Activated CD8-positive, alpha-beta T cell treated with anti-CD3 and anti-CD28 coated beads for 36 hours (primary cell): ENCODE data around the gene NKD1. TPM values are rescaled to one million over a fixed set of nuclear protein-coding genes. Genes with fewer than 3 reads are reported as not detected.

ENCODE experiments used
- ATAC-seq: fragments of 200-7000 bp; cut with Tn5 transposase; one replicate; pipeline ENCODE4 v1.10.0; 2021; ENCODE audit warnings: mild to moderate bottlenecking, moderate library complexity
- CTCF ChIA-PET: fragments of 350-600 bp; sonication (Branson Sonifier 250); formaldehyde crosslinking; loops from one replicate; lab custom pipeline; 2021; ENCODE audit warnings: antibody characterized with exemption; lab: Charles Lee
- POLR2A ChIA-PET: fragments of 350-600 bp; sonication (Branson Sonifier 250); formaldehyde crosslinking; loops from one replicate; lab custom pipeline; 2021; ENCODE audit warnings: antibody characterized with exemption; lab: Charles Lee
- DNase-seq: peaks from one replicate; pipeline ENCODE4 v3.0.0-alpha.2; 2020
- H3K27ac Mint-ChIP-seq: one replicate; pipeline ENCODE4 v1.8.0; 2021; ENCODE audit warnings: mild to moderate bottlenecking, mixed read lengths
- H3K27me3 Mint-ChIP-seq: one replicate; pipeline ENCODE4 v1.8.0; 2021; ENCODE audit warnings: mixed read lengths
- H3K36me3 Mint-ChIP-seq: one replicate; pipeline ENCODE4 v1.8.0; 2021; ENCODE audit warnings: low read depth, mixed read lengths
- H3K4me1 Mint-ChIP-seq: one replicate; pipeline ENCODE4 v1.8.0; 2021; ENCODE audit warnings: low read depth, mixed read lengths
- H3K4me3 Mint-ChIP-seq: one replicate; pipeline ENCODE4 v1.8.0; 2021; ENCODE audit warnings: mild to moderate bottlenecking, moderate library complexity, mixed read lengths
- H3K9me3 Mint-ChIP-seq: one replicate; pipeline ENCODE4 v1.8.0; 2021; ENCODE audit warnings: mixed read lengths
- intact Hi-C: fragments of 100-400 bp; cut with micrococcal nuclease; formaldehyde crosslinking; loops from one replicate; pipeline ENCODE4 v1.10.0; 2022
- total RNA-seq, 2 experiments: library from RNA; stranded (reverse); gene quantifications; one replicate each; pipeline ENCODE4 v1.2.3, GENCODE V29; 2021
- TF ChIP-seq, protein P1 (sequence below): fragments of 200-600 bp; IDR thresholded peaks from one replicate; pipeline ENCODE4 v1.8.0; 2022; ENCODE audit warnings: antibody characterized with exemption, mild to moderate bottlenecking

NKD1 gene
- total RNA-seq, 2 experiments from 2014 or later: 1.9 to 3.6 TPM

DNA sequence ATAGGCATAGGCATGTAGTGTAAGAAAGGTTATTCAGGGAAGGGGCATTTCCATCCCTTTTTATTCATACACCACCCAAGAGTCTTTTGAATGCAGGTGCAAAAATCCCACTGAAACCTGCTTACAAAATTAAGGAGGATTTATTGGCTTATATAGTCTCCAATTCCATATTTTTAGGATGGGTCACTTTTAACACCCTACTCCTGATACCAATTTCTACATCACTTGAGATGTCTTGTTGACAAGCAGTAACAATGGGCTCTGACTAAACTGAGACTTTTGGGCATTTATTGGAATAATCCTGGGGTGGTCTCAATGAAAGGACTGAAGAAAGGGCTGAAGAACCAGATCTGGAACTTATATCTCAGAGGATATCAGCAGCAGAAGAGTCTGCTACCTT lies 18.9 kb upstream of the NKD1 start:
- no peak overlapping the region for H3K4me3 Mint-ChIP-seq
- TF ChIP-seq, protein P1, sequence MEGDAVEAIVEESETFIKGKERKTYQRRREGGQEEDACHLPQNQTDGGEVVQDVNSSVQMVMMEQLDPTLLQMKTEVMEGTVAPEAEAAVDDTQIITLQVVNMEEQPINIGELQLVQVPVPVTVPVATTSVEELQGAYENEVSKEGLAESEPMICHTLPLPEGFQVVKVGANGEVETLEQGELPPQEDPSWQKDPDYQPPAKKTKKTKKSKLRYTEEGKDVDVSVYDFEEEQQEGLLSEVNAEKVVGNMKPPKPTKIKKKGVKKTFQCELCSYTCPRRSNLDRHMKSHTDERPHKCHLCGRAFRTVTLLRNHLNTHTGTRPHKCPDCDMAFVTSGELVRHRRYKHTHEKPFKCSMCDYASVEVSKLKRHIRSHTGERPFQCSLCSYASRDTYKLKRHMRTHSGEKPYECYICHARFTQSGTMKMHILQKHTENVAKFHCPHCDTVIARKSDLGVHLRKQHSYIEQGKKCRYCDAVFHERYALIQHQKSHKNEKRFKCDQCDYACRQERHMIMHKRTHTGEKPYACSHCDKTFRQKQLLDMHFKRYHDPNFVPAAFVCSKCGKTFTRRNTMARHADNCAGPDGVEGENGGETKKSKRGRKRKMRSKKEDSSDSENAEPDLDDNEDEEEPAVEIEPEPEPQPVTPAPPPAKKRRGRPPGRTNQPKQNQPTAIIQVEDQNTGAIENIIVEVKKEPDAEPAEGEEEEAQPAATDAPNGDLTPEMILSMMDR: no peak
- ATAC-seq (no peak), DNase-seq (no peak)
- no peaks in the 10 kb centered on the region for H3K27me3 Mint-ChIP-seq
- intact Hi-C loops: no loop called here
- H3K4me1 Mint-ChIP-seq: no peaks in the 10 kb centered on the region
- CTCF ChIA-PET: no interaction called here
- POLR2A ChIA-PET: no interaction called here
- peaks cover 12% of the 10 kb centered on the region for H3K9me3 Mint-ChIP-seq
- no peaks in the 10 kb centered on the region for H3K36me3 Mint-ChIP-seq
- no peak overlapping the region for H3K27ac Mint-ChIP-seq

DNA sequence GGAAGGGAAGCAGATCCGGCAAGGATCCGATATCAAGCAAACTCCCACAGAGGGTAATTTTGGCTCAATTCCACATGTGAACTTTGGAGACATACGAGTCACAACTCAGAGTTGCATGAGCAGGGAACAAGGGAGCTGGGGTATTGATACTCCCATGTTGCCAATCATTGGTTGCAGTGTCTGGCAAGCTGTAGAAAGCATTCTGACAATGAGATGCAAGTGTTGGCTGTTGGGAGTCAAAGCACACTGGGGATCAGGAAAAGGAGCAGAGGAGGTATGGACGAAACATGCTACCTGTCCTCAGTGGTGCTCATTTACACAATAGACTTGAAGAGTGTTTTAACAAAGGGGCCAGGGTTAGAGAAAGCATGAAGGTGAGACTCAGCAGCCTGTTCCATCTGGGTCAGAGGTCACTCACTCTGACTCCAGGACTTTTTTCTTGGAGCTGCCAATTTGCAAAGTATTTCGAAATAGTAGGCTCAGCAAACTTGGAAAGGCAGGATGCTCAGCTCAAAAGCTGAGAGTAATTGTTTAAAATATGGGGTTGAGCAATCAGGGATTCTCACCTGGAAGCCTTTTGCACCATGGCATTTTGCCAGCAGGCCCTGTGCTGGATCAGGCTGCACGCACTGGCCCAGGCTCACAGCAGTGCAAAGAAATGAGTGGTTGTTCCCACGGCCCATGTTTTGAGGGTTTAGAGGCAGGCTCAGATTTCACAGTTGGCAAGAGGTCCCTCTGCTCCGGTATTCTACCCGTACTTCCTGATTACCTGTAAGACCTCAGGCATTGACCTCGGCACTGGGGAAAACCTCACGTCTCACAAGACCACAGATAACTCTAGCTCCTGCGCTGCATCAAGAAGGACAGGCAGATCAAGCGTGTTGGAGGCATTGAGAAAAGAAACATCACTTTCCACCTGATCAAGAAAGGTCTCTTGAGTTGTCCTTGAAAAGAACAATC lies 17.6 kb upstream of the NKD1 start:
- H3K9me3 Mint-ChIP-seq: peaks cover 12% of the 10 kb centered on the region
- no peaks in the 10 kb centered on the region for H3K4me1 Mint-ChIP-seq
- intact Hi-C loops: no loop called here
- ChIA-PET CTCF (no interaction called here), POLR2A (no interaction called here)
- H3K4me3 Mint-ChIP-seq: no peak overlapping the region
- no peaks in the 10 kb centered on the region for H3K27me3 Mint-ChIP-seq
- H3K36me3 Mint-ChIP-seq: no peaks in the 10 kb centered on the region
- DNase-seq (no peak), ATAC-seq (no peak)
- TF ChIP-seq, protein P1: no peak
- no peak overlapping the region for H3K27ac Mint-ChIP-seq

DNA sequence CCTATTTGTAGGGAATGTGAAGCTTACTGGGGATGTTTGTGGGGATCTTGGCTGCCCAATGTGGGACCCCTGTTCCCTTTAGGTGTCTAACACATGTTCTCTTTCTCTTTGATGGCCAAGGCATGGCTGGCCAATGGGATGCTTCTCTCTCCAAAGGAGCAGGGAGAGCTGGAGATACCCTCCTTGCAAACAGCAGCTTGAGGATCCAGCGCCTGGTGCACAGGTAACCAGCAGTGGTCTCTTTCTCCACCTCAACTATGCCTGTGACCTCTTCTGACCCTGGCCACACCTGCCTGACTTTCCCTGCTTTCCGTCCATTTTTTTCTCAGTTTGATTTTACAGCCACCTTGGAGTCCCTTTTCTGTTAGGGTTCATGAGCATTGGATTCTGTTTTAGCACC lies 16.8 kb upstream of the NKD1 start:
- peaks cover 12% of the 10 kb centered on the region for H3K9me3 Mint-ChIP-seq
- DNase-seq (no peak), ATAC-seq (no peak)
- POLR2A ChIA-PET: no interaction called here
- TF ChIP-seq, protein P1: no peak
- H3K36me3 Mint-ChIP-seq: no peaks in the 10 kb centered on the region
- H3K27ac Mint-ChIP-seq: no peak overlapping the region
- H3K4me1 Mint-ChIP-seq: no peaks in the 10 kb centered on the region
- H3K4me3 Mint-ChIP-seq: no peak overlapping the region
- CTCF ChIA-PET: interaction anchor here (1.1 kb wide), 1 partner anchor 275 kb away, joined by 3 read pairs; no protein-coding TSS in a partner anchor
- H3K27me3 Mint-ChIP-seq: no peaks in the 10 kb centered on the region
- intact Hi-C loops: no loop called here

GRCh38 chr16:50531901-50532300 lies 16.3 kb upstream of the NKD1 start:
- no peaks in the 10 kb centered on the region for H3K36me3 Mint-ChIP-seq
- H3K27me3 Mint-ChIP-seq: no peaks in the 10 kb centered on the region
- H3K4me1 Mint-ChIP-seq: no peaks in the 10 kb centered on the region
- ATAC-seq (no peak), DNase-seq (no peak)
- ChIA-PET POLR2A (no interaction called here), CTCF (interaction anchor here (1.1 kb wide), 1 partner anchor 275 kb away, joined by 3 read pairs; no protein-coding TSS in a partner anchor)
- H3K4me3 Mint-ChIP-seq: no peak overlapping the region
- TF ChIP-seq, protein P1: no peak
- peaks cover 12% of the 10 kb centered on the region for H3K9me3 Mint-ChIP-seq
- intact Hi-C loops: no loop called here
- H3K27ac Mint-ChIP-seq: no peak overlapping the region

- TF ChIP-seq, protein P1: no peak
- H3K4me3 Mint-ChIP-seq: no peak overlapping the region
- ATAC-seq (no peak), DNase-seq (no peak)
- H3K27ac Mint-ChIP-seq: no peak overlapping the region
- no peaks in the 10 kb centered on the region for H3K36me3 Mint-ChIP-seq
- ChIA-PET POLR2A (no interaction called here), CTCF (interaction anchor here (1.1 to 1.2 kb wide), 2 partner anchors 10 to 274 kb away, joined by 3 read pairs; no protein-coding TSS in a partner anchor)
- intact Hi-C loops: no loop called here
- no peaks in the 10 kb centered on the region for H3K27me3 Mint-ChIP-seq
- peaks cover 12% of the 10 kb centered on the region for H3K9me3 Mint-ChIP-seq
- H3K4me1 Mint-ChIP-seq: no peaks in the 10 kb centered on the region
Observed at GRCh38 chr16:50532576-50532975, 15.6 kb upstream of the NKD1 start.
